DOHH2 (cell line): Measurements from ENCODE around the gene ANTXR1.

Source experiments
- EZH2phosphoT487 ChIP-seq: fragments of 200-600 bp; sonication (generic); IDR thresholded peaks from 2 replicates; pipeline ENCODE4 v1.6.1; 2017; ENCODE audit warnings: borderline replicate concordance, mild to moderate bottlenecking, antibody characterized with exemption, low read length, moderate library complexity, mixed read lengths
- TF ChIP-seq, protein P1 (sequence below): fragments of 200-600 bp; sonication (generic); IDR thresholded peaks from one replicate; pipeline ENCODE4 v1.5.1; 2014; ENCODE audit warnings: antibody characterized with exemption, mild to moderate bottlenecking, low read depth, low read length; ENCODE audit not compliant: poor library complexity, severe bottlenecking

DNA sequence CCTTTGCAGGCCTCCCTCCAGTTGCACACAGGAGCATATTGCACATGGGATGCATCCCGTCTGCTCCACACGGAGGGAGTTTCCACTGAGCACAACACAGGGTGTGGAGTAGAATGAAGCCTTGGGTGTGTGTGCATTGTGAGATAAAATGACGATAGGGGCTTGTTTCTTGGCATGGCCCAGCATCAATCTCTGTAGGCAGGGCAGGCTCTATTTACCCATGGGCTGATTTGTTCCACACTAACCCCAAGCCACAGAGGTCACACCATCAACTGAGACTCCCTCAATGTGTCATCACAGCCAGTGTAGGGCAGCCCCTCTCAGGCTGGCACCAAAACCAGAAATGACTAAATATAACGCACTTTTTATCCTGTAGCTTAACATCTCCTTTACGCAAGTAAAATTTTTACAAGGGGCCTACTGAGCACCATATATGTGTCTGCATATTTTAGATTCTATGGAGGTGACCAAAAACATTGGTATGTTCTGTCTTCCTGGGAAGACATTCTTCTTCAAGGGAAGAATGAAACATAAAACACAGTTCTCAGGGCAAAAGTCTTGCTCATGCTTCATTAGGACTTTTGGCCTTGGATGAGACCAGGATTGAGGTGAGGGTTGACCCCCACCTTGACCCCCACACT lies 41.3 kb upstream of the ANTXR1 start:
- TF ChIP-seq, protein P1, sequence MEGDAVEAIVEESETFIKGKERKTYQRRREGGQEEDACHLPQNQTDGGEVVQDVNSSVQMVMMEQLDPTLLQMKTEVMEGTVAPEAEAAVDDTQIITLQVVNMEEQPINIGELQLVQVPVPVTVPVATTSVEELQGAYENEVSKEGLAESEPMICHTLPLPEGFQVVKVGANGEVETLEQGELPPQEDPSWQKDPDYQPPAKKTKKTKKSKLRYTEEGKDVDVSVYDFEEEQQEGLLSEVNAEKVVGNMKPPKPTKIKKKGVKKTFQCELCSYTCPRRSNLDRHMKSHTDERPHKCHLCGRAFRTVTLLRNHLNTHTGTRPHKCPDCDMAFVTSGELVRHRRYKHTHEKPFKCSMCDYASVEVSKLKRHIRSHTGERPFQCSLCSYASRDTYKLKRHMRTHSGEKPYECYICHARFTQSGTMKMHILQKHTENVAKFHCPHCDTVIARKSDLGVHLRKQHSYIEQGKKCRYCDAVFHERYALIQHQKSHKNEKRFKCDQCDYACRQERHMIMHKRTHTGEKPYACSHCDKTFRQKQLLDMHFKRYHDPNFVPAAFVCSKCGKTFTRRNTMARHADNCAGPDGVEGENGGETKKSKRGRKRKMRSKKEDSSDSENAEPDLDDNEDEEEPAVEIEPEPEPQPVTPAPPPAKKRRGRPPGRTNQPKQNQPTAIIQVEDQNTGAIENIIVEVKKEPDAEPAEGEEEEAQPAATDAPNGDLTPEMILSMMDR, result no peak
- TF ChIP-seq EZH2phosphoT487, result no peak
